Suprapubic skin (tissue), 4 donors: Measurements from ENCODE around the gene VWA2.

ENCODE experiments used
- EP300 ChIP-seq: sonication (generic); formaldehyde crosslinking; IDR thresholded peaks from one replicate; pipeline ENCODE4 v1.6.1; 2017; ENCODE audit warnings: antibody characterized with exemption
- POLR2A ChIP-seq, 2 donors: fragments of 450-650 bp; IDR thresholded peaks; one replicate each; pipeline ENCODE4 v1.6.1; 2017; ENCODE audit warnings: antibody characterized with exemption in 2 of 2, mild to moderate bottlenecking in 2 of 2, moderate library complexity in 2 of 2
- POLR2AphosphoS5 ChIP-seq, 3 donors: sonication (generic); formaldehyde crosslinking; IDR thresholded peaks; one replicate each; pipeline ENCODE4 v1.6.1; 2017; ENCODE audit warnings: antibody characterized with exemption in 3 of 3
- TF ChIP-seq, protein P1 (sequence below), 2 donors: fragments of 200-600 bp in 1 of 2; fragments of 450-650 bp in 1 of 2; sonication (generic) in 1 of 2; IDR thresholded peaks; one replicate each; pipeline ENCODE4 v1.5.1; 2016 to 2019; ENCODE audit warnings: antibody characterized with exemption in 2 of 2, mild to moderate bottlenecking in 1 of 2, moderate library complexity in 1 of 2

GRCh38 chr10:114252883-114253282 lies 13.8 kb downstream of the VWA2 start:
- TF ChIP-seq, protein P1, sequence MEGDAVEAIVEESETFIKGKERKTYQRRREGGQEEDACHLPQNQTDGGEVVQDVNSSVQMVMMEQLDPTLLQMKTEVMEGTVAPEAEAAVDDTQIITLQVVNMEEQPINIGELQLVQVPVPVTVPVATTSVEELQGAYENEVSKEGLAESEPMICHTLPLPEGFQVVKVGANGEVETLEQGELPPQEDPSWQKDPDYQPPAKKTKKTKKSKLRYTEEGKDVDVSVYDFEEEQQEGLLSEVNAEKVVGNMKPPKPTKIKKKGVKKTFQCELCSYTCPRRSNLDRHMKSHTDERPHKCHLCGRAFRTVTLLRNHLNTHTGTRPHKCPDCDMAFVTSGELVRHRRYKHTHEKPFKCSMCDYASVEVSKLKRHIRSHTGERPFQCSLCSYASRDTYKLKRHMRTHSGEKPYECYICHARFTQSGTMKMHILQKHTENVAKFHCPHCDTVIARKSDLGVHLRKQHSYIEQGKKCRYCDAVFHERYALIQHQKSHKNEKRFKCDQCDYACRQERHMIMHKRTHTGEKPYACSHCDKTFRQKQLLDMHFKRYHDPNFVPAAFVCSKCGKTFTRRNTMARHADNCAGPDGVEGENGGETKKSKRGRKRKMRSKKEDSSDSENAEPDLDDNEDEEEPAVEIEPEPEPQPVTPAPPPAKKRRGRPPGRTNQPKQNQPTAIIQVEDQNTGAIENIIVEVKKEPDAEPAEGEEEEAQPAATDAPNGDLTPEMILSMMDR (IDR thresholded peaks at IDR 0.05), result no peak
- TF ChIP-seq POLR2A (IDR thresholded peaks at IDR 0.05), result no peak
- no peak for TF ChIP-seq POLR2AphosphoS5 (IDR thresholded peaks at IDR 0.05)
- TF ChIP-seq EP300, result no peak
